Esophagus squamous epithelium (tissue), 4 donors: ENCODE results near the gene PTH2.

Experiments
- CTCF ChIP-seq, 6 experiments: fragments of 450-650 bp in 4 of 6; fragments of 200-600 bp in 2 of 6; sonication (generic) in 2 of 6; IDR thresholded peaks; one replicate each; pipeline ENCODE4 v1.5.1; 2016 to 2019; ENCODE audit warnings: antibody characterized with exemption in 6 of 6, mild to moderate bottlenecking in 4 of 6, moderate library complexity in 4 of 6
- POLR2A ChIP-seq, 4 donors: fragments of 450-650 bp; IDR thresholded peaks; one replicate each; pipeline ENCODE4 v1.6.1; 2017; ENCODE audit warnings: antibody characterized with exemption in 4 of 4, mild to moderate bottlenecking in 4 of 4, moderate library complexity in 3 of 4

- no peak for TF ChIP-seq POLR2A (IDR thresholded peaks at IDR 0.05)
- TF ChIP-seq CTCF (IDR thresholded peaks at IDR 0.05), result no peak
Measured at GRCh38 chr19:49419173-49419572, 4.1 kb downstream of the PTH2 start.
